Measurements from ENCODE around the gene CDK14.

Gene CDK14

GRCh38 chr7:90896458-90896857 lies 300.3 kb downstream of the CDK14 start:
- no peak for TF ChIP-seq CTCF (IDR thresholded peaks at IDR 0.05; ENCODE audit: extremely low read depth, insufficient read depth, missing control alignments)
- in situ Hi-C loops (cut with MboI; ENCODE audit: low pct_unique_long_range_greater_than_20kb, low sequenced_read_pairs, unreplicated experiment) = no loop called here
- DNase-seq (ENCODE audit: low spot score) = no peak

- no peak for TF ChIP-seq CTCF (IDR thresholded peaks at IDR 0.05; ENCODE audit: extremely low read depth, insufficient read depth, missing control alignments)
- in situ Hi-C loops (cut with MboI; ENCODE audit: low pct_unique_long_range_greater_than_20kb, low sequenced_read_pairs, unreplicated experiment) = no loop called here
- peak; percentile 15 for DNase-seq (ENCODE audit: low spot score)
These were observed 301.9 kb downstream of the CDK14 start for GRCh38 chr7:90897961-90898469.

- no peak for DNase-seq (ENCODE audit: low spot score)
- in situ Hi-C loops (cut with MboI; ENCODE audit: low pct_unique_long_range_greater_than_20kb, low sequenced_read_pairs, unreplicated experiment) = no loop called here
- TF ChIP-seq CTCF (IDR thresholded peaks at IDR 0.05; ENCODE audit: extremely low read depth, insufficient read depth, missing control alignments) = no peak
These were observed 304.7 kb downstream of the CDK14 start for GRCh38 chr7:90900628-90901356.

- TF ChIP-seq CTCF (IDR thresholded peaks at IDR 0.05; ENCODE audit: extremely low read depth, insufficient read depth, missing control alignments) = no peak
- no peak for DNase-seq (ENCODE audit: low spot score)
- in situ Hi-C loops (cut with MboI; ENCODE audit: low pct_unique_long_range_greater_than_20kb, low sequenced_read_pairs, unreplicated experiment) = no loop called here
These were observed 307.7 kb downstream of the CDK14 start for GRCh38 chr7:90903841-90904240.

GRCh38 chr7:90910136-90910535 lies 314.0 kb downstream of the CDK14 start:
- TF ChIP-seq CTCF (IDR thresholded peaks at IDR 0.05; ENCODE audit: extremely low read depth, insufficient read depth, missing control alignments) = no peak
- DNase-seq (ENCODE audit: low spot score) = no peak
- in situ Hi-C loops (cut with MboI; ENCODE audit: low pct_unique_long_range_greater_than_20kb, low sequenced_read_pairs, unreplicated experiment) = no loop called here

GRCh38 chr7:90916319-90916718 lies 320.2 kb downstream of the CDK14 start:
- no peak for TF ChIP-seq CTCF (IDR thresholded peaks at IDR 0.05; ENCODE audit: extremely low read depth, insufficient read depth, missing control alignments)
- in situ Hi-C loops (cut with MboI; ENCODE audit: low pct_unique_long_range_greater_than_20kb, low sequenced_read_pairs, unreplicated experiment) = no loop called here
- DNase-seq (ENCODE audit: low spot score) = no peak
